ENCODE measurements around the gene RAI14.

DNA sequence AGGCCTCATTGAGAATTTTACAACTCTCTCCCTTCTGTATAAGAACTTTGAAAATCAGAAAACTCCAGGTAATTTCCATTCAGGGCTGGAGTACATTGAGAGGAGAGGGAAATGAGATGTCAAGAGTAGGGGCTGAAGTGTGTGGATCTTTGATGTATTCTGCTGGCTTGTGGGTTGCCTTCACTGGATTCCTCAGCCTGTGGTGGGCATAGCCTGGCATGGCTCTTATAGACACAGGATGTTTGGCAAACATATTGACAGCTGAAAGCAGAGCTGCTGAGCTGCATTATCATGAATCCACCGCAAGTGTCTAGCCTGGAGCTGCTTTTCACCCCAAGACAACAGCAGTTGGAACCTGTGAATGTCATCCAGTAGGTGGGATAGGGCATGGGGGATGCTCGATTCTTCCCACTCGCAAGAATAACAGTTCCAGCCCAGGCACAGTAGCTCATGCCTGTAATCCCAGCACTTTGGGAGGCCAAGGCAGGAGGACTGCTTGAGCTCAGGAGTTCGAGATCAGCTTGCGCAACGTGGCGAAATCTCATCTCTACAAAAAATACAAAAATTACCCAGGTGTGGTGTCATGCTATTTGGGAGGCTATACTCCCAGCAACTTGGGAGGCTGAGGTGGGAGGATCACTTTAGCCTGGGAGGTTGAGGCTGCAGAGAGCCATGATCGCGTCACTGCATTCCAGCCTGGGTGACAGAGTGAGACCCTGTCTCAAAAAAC is 146.9 kb downstream of the RAI14 start:
- TF ChIP-seq, protein P1, sequence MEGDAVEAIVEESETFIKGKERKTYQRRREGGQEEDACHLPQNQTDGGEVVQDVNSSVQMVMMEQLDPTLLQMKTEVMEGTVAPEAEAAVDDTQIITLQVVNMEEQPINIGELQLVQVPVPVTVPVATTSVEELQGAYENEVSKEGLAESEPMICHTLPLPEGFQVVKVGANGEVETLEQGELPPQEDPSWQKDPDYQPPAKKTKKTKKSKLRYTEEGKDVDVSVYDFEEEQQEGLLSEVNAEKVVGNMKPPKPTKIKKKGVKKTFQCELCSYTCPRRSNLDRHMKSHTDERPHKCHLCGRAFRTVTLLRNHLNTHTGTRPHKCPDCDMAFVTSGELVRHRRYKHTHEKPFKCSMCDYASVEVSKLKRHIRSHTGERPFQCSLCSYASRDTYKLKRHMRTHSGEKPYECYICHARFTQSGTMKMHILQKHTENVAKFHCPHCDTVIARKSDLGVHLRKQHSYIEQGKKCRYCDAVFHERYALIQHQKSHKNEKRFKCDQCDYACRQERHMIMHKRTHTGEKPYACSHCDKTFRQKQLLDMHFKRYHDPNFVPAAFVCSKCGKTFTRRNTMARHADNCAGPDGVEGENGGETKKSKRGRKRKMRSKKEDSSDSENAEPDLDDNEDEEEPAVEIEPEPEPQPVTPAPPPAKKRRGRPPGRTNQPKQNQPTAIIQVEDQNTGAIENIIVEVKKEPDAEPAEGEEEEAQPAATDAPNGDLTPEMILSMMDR (IDR thresholded peaks at IDR 0.05; ENCODE audit: low read depth, low read length, poor library complexity, severe bottlenecking): no peak
- TF ChIP-seq EZH2phosphoT487 (IDR thresholded peaks at IDR 0.05; ENCODE audit: borderline replicate concordance, low read length): no peak
